HepG2 (cell line): ENCODE data around the gene DTYMK. TPM values are rescaled to one million over a fixed set of nuclear protein-coding genes. Genes with fewer than 3 reads are reported as not detected.

Source experiments
- ATF4 ChIP-seq, 2 experiments: fragments of 450-650 bp in 1 of 2; sonication (generic) in 1 of 2; formaldehyde crosslinking; IDR thresholded peaks; 2 replicates each; pipeline versions ENCODE4 v1.5.0 to v1.8.0; 2020 to 2022; ENCODE audit warnings: mild to moderate bottlenecking in 1 of 2, missing genetic modification reagents in 1 of 2
- BHLHE40 ChIP-seq: IDR thresholded peaks from 2 replicates; pipeline ENCODE4 v1.6.1; 2011; ENCODE audit warnings: low read length, improper control_type of control experiment
- E2F1 ChIP-seq: sonication (generic); formaldehyde crosslinking; IDR thresholded peaks from 2 replicates; pipeline ENCODE4 v1.5.0; 2020; ENCODE audit warnings: missing genetic modification reagents
- FOSL2 ChIP-seq: sonication (generic); formaldehyde crosslinking; IDR thresholded peaks from 2 replicates; pipeline ENCODE4 v1.4.0; 2020; ENCODE audit warnings: missing genetic modification reagents
- FOXC1 ChIP-seq: sonication (generic); formaldehyde crosslinking; IDR thresholded peaks from 2 replicates; pipeline ENCODE4 v1.8.0; 2022; ENCODE audit warnings: mild to moderate bottlenecking, missing genetic modification reagents, borderline replicate concordance
- GPN1 ChIP-seq: sonication (generic); formaldehyde crosslinking; IDR thresholded peaks from 2 replicates; pipeline ENCODE4 v1.5.1; 2020; ENCODE audit warnings: missing genetic modification reagents, borderline replicate concordance
- HHEX ChIP-seq: IDR thresholded peaks from 2 replicates; pipeline ENCODE4 v1.6.1; 2016; ENCODE audit warnings: control low read depth
- HOXA5 ChIP-seq: sonication (generic); formaldehyde crosslinking; IDR thresholded peaks from 2 replicates; pipeline ENCODE4 v1.4.0; 2020; ENCODE audit warnings: missing genetic modification reagents
- MAFG ChIP-seq: sonication (generic); formaldehyde crosslinking; IDR thresholded peaks from 2 replicates; pipeline ENCODE4 v1.5.1; 2020; ENCODE audit warnings: mild to moderate bottlenecking, missing genetic modification reagents
- MXD4 ChIP-seq: IDR thresholded peaks from 2 replicates; pipeline ENCODE4 v1.6.1; 2016; ENCODE audit warnings: mild to moderate bottlenecking, missing biosample characterization, missing genetic modification reagents
- PCBP1 ChIP-seq: fragments of 200-400 bp; formaldehyde crosslinking; IDR thresholded peaks from 2 replicates; pipeline ENCODE4 v1.6.1; 2017; ENCODE audit warnings: mild to moderate bottlenecking, low read depth, low read length, borderline replicate concordance
- RFX3 ChIP-seq: IDR thresholded peaks from 2 replicates; pipeline ENCODE4 v1.6.1; 2016; ENCODE audit warnings: missing biosample characterization, missing genetic modification reagents
- SALL1 ChIP-seq: sonication (generic); formaldehyde crosslinking; IDR thresholded peaks from 2 replicates; pipeline ENCODE4 v1.8.0; 2022; ENCODE audit warnings: mild to moderate bottlenecking, missing genetic modification reagents
- SIX4 ChIP-seq: sonication (generic); formaldehyde crosslinking; IDR thresholded peaks from 2 replicates; pipeline ENCODE4 v1.4.0; 2020; ENCODE audit warnings: missing genetic modification reagents
- SMARCC2 ChIP-seq: fragments of 450-650 bp; IDR thresholded peaks from 2 replicates; pipeline ENCODE4 v1.6.1; 2017; ENCODE audit warnings: antibody characterized with exemption, mild to moderate bottlenecking
- ZFX ChIP-seq: sonication (generic); formaldehyde crosslinking; IDR thresholded peaks from 2 replicates; pipeline ENCODE4 v1.4.0; 2020; ENCODE audit warnings: mild to moderate bottlenecking, low read depth, missing genetic modification reagents, moderate library complexity
- ZFYVE20 ChIP-seq: sonication (generic); formaldehyde crosslinking; IDR thresholded peaks from 2 replicates; pipeline ENCODE4 v1.8.0; 2023; ENCODE audit warnings: low read depth, mild to moderate bottlenecking, moderate library complexity, missing genetic modification reagents, borderline replicate concordance
- ZNF33A ChIP-seq: sonication (generic); formaldehyde crosslinking; IDR thresholded peaks from 2 replicates; pipeline ENCODE4 v1.5.1; 2020; ENCODE audit warnings: missing genetic modification reagents, mild to moderate bottlenecking, moderate library complexity, borderline replicate concordance
- ZNF512 ChIP-seq: sonication (generic); formaldehyde crosslinking; IDR thresholded peaks from 2 replicates; pipeline ENCODE4 v1.4.0; 2020; ENCODE audit warnings: mild to moderate bottlenecking, missing genetic modification reagents
- ZNF589 ChIP-seq: sonication (generic); formaldehyde crosslinking; conservative IDR thresholded peaks from 2 replicates; pipeline ENCODE4 v1.8.0; 2022; ENCODE audit warnings: mild to moderate bottlenecking, moderate library complexity, missing genetic modification reagents
- ZNF788 ChIP-seq: sonication (generic); formaldehyde crosslinking; IDR thresholded peaks from 2 replicates; pipeline ENCODE4 v1.5.0; 2020; ENCODE audit warnings: mild to moderate bottlenecking, missing genetic modification reagents, borderline replicate concordance
- ZZZ3 ChIP-seq: sonication (generic); formaldehyde crosslinking; IDR thresholded peaks from 2 replicates; pipeline ENCODE4 v1.4.0; 2020; ENCODE audit warnings: missing genetic modification reagents, mild to moderate bottlenecking, borderline replicate concordance
- polyA plus RNA-seq, 8 experiments: library from polyadenylated mRNA; depleted of rRNA in 3 of 8; stranded (reverse) in 7 of 8; unstranded in 1 of 8; fragments of >200 nt; fragmentation: Illumina TruSeq in 4 of 8; extraction: Trizol in 4 of 8; gene quantifications; 2 replicates each; pipeline versions ENCODE4 v1.2.1 to v1.2.3, GENCODE V29; 2011 to 2016; ENCODE audit warnings: low read depth in 4 of 8, missing spikeins in 1 of 8, mixed read lengths in 1 of 8; ENCODE audit not compliant: insufficient read depth in 1 of 8
- total RNA-seq, 5 experiments: library from RNA; depleted of rRNA; stranded (reverse); fragments of >200 nt; fragmentation: Illumina TruSeq; extraction: Trizol; gene quantifications; 2 replicates each; pipeline ENCODE4 v1.2.3, GENCODE V29; 2016; ENCODE audit warnings: low read depth in 1 of 5
- TF ChIP-seq, protein P1 (sequence below): sonication (generic); formaldehyde crosslinking; IDR thresholded peaks from 2 replicates; pipeline ENCODE4 v1.5.0; 2020; ENCODE audit warnings: mild to moderate bottlenecking, missing genetic modification reagents

Gene DTYMK
- total and polyA plus RNA-seq, 2 of the 13 experiments (the other 11 are each of a cell fraction or from before 2014, with no cell fraction given), result 57.5 to 134 TPM

- TF ChIP-seq, protein P1, sequence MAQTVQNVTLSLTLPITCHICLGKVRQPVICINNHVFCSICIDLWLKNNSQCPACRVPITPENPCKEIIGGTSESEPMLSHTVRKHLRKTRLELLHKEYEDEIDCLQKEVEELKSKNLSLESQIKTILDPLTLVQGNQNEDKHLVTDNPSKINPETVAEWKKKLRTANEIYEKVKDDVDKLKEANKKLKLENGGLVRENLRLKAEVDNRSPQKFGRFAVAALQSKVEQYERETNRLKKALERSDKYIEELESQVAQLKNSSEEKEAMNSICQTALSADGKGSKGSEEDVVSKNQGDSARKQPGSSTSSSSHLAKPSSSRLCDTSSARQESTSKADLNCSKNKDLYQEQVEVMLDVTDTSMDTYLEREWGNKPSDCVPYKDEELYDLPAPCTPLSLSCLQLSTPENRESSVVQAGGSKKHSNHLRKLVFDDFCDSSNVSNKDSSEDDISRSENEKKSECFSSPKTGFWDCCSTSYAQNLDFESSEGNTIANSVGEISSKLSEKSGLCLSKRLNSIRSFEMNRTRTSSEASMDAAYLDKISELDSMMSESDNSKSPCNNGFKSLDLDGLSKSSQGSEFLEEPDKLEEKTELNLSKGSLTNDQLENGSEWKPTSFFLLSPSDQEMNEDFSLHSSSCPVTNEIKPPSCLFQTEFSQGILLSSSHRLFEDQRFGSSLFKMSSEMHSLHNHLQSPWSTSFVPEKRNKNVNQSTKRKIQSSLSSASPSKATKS (CRISPR knock-in tag), result no peak; the same call in 1 of the 2 replicates
- TF ChIP-seq ZNF589 (peak; percentile 95), SIX4 (CRISPR knock-in tag) (0 out of 2 replicates have a peak, but pooled peaks have one; percentile 4), HHEX (CRISPR knock-in tag) (no peak), E2F1 (CRISPR knock-in tag) (peak; percentile 99), RFX3 (CRISPR knock-in tag) (no peak), ZZZ3 (CRISPR knock-in tag) (peak; percentile 71; the same call in 1 of the 2 replicates), ZNF33A (CRISPR knock-in tag) (no peak), ZFYVE20 (CRISPR knock-in tag) (0 out of 2 replicates have a peak, but pooled peaks have one; percentile 48), ZNF512 (CRISPR knock-in tag) (no peak), SMARCC2 (no peak), GPN1 (CRISPR knock-in tag) (no peak; the same call in 1 of the 2 replicates), BHLHE40 (peak; percentile 77), FOSL2 (CRISPR knock-in tag) (peak; percentile 27), HOXA5 (CRISPR knock-in tag) (peak; percentile 57), PCBP1 (no peak), FOXC1 (CRISPR knock-in tag) (peak; percentile 76), ATF4 (CRISPR knock-in tag; IDR thresholded peaks at IDR 0.05) (peak in 1 of 2 experiments; percentile 73; a peak in 2 of 4 replicates), ZNF788 (CRISPR knock-in tag) (peak; percentile 88; the same call in 1 of the 2 replicates), SALL1 (CRISPR knock-in tag) (peak; percentile 93), ZFX (CRISPR knock-in tag) (peak; percentile 97), MXD4 (peak; percentile 78), MAFG (CRISPR knock-in tag) (no peak)
These were observed at the start of gene DTYMK (continued) for GRCh38 chr2:241686650-241687425.
